Activated naive CD8-positive, alpha-beta T cell treated with anti-CD3 and anti-CD28 coated beads, Interleukin-2, amount 50 U/mL, for 16 hours (primary cell): ENCODE results near the gene ULK4.
"Not testable (repeated sequence)": the region's sequence is repeated elsewhere in the genome, so short reads cannot be mapped to it uniquely, and the experiment has no call there.

ENCODE experiments used
- DNase-seq: peaks from one replicate; pipeline ENCODE4 v3.0.0-alpha.2; 2020; ENCODE audit warnings: low read depth, low spot score

ULK4 gene

DNA sequence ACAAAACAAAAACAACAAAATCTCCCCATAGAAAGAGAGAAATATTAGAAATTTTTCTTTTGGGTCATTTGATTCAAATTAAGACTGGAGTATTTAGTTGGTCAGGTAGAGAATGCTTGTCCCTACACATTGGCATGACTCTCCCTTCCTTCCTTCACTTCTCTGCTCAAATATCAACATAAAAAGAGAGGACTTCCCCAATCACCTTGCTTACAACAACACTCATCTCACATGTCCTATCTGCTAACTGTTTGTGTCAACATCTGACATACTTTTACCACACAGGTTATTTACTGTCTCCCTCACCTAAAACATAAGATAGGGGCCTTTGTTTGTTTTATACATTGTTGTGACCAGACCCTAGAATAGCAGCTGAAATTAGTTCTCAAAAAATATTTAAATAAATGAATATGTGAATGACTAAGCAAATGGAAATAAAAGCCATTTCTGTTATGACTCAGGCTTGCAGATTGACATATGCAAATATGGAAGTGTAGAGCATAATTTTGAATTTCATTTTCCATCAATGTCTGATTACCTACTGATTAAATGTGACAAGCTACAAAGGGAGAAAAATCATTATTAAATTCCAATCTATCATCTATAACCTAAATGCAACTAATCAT is 457.8 kb downstream of the ULK4 start:
- DNase-seq, result no peak

DNA sequence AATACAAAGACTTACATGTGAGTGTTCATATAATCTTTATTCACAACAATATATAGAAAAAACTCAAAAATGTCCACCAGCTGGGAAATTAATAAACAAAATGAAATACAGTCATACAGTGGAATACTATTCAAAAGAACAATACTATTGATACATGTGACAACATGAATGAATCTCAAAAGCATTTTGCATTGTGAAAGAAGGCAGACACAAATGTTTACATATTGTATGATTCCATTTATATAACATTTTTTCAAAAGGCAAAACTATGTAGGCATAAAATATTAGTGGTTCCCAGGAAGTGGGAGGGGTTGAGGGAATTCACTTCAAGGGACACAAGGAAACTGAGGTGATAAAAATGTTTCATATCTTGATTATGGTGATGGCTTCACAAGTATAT is 459.4 kb downstream of the ULK4 start:
- DNase-seq, result no peak

DNA sequence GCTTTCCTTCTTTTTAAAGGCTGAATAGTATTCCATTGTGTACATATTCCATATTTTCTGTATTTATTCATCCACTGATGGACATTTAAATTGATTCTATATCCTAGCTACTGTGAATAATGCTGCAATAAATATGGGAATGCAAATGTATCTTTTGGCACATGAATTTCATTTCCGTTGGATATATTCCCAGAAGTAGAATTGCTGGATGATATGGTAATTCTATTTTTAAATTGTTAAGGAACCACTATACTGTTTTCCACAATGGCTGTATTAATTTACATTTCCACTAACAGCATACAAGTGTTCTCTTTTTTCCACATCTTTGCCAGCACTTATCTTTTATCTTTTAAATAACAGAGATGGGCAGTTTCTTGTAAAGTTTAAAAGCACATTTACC is 459.9 kb downstream of the ULK4 start:
- DNase-seq, result no peak

DNA sequence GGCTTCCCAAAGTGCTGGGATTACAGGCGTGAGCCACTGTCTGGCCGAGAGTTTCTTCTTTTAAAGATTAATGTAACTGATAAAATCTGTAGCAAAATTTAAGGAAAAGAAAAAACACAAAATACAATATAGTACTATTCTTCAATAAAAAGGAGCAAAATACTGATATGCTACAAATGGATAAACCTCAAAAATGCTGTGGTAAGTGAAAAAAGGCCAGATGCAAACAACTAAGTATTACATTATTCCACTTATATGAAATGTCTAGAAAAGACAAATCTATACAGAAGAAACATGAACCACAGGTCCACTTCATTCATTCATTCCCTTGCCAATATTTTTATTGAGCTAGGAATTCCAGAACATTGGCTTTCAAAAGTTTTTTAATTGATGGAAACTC is 463.1 kb downstream of the ULK4 start:
- DNase-seq, result no peak

DNA sequence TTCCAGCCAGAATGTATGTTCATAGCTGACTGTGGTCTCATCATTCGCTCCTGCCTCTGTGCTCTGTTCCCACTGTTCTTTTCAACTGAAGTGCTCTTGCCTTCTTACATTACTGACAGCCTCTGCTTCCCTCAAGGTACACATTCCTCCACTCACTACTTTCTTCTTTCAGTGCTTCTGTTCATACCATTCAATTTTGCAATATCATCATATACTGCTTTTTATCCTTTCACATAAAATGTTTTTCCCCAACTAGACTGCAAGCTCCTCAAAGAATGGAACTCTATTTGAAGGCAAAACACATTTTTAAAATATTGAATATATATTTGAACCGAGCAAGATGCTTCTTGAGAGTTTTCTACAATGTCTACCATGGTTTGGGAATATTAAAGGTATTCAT is 471.5 kb downstream of the ULK4 start:
- DNase-seq, result no peak

DNA sequence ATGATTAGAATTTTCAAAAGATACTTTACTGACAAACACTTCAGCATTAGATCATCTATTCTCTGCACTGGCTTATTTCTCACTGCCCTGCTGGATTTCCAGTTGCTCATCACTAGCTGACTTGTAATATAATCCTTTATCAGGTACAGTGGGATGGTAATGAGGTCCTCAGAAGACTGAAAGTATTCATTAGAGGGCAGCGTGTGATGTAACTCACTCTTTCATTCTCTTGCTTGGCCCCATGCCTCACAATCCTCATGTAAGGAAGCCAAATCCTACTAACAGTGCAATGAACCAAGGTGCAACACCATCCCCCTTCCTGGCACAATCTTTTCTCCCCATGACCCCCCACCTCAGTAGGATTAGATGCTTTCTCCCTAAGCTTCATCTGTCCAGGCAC is 472.7 kb downstream of the ULK4 start:
- DNase-seq, result no peak

DNA sequence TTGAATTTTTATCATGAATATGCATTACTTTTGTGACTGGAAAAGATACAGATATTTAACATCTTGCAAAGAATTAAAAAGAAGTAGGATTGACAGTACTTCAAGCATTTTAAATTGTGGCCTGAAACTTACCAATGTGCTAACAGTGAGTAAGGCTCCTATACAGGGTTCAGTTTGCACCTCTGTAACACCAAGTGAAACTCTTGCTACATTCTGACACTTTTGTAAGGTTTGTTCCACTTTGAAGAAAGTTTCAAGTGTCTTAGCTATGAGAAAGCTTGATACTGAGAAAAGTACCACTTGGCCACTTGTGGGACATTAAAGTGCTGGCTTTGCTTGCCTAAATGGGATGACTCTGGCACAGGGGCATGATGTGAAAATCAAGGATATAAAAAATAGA is 473.4 kb downstream of the ULK4 start:
- DNase-seq, result no peak

DNA sequence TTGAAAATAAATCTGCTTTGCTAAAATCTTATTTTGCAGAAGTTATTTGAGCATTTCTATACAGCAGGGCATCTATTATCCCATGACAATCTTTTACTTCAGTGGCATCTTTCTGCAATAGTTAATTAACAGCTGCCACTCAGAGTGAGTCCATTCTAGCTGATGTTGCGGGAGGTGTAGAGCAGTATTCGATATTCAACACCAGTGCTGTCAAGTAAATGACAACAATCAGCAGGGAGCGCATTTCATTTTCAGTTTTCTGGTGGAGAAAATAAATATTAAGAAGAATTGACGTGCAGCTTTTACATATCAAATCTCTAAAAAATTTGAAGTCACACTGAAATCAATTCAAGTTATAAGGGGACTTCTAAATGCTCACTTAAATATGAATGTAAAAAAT is 476.4 kb downstream of the ULK4 start:
- no peak for DNase-seq

DNA sequence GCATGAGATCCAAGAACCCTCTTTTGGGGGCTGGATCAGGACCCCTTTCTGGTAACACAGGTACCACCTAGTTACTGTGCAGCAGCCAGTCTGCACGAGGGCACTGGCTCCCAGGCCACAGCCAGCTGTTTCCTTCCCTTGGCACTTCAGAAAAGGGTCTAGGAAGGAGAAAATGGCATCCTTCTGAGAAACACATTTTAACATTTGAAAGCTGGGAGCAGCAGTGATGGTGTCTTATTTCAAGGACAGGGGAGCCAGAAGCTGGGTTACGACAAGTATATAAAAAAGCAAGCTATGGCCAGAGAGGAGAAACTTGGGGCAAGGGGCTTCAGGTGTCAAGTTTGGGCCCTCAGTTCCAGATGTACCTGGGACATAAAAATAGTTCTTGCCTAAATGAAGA is 479.8 kb downstream of the ULK4 start:
- DNase-seq, result no peak

DNA sequence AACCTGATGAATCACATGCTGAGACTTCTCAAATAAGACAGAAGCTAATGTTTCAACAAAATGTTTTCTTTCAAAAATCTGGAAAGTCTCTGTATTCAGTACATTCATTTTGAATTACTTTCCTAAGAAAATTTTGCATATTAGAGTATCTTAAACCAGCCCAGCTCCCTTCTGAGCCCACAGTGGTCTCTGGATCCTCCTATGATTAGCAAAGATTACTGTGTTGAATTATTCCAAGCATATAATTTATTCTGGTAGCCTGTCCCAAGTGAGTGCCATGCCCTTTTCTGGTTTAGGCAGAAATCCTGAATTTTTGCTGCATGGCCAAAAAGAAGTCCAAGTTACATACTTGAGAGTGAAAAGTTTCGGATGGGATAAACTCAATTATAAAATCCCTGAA is 483.6 kb downstream of the ULK4 start:
- no peak for DNase-seq

DNA sequence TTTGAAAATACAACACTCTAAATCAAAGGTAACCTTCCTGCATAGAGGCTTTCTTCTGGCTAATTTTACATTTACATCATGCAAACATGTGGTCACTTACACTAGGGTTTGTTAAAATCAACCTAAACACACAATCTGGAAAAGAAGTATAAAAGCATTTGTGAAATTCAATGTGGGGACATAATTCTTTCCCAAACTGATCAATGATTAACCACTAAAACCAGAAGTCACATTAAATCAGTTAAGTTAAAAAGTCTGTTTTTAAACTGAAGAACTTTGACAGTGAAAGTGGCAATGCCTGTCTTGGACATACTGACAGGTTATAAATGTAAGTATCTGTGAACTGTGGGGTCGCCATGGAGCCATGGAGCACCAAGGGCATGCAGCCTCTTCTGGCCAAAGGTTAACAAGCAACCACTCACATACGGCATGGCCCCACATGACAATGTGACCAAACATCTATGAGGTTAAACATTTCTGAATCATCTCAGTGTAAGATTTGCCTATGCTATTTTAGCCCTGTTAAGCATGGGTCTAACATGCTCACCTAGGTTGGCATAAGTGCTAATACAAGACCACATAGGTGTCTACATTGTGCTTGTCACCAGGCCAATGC is 484.4 kb downstream of the ULK4 start:
- no peak for DNase-seq

DNA sequence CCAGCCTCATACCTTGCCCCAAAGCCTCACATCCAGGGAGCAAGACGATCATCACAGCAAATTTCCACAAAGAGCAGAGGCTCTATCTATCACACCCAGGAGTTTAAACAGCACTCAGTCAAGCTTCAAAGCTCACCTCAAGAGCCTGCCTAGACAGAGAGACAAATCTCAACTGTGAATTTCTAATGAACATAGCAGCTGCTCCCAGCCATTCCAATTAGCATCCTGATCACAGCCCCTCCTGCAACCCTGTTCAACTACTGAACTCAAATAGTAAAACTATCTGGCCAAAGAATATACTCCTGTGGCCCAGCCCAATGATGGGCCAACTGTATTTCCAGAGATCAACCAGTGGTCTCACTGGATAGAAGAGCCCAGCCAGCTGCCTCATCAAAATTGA is 492.8 kb downstream of the ULK4 start:
- DNase-seq, result no peak

DNA sequence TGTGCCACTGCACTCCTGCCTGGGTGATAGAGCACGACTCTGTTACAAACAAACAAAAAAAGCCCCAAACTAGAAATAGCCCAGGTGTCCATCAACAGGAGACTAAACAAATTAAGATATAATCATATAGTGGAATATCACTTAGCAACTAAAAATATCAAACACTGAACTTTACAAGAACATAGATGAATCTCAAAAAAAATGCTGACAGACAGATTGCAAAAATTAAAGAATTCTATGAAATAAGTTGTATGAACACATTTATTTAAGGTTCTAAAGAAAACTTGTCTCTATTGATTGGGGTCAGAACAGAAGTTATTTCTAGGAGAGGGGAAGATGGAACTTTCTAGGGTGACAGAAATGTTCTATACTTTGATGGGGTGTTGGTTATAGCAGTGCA is 494.4 kb downstream of the ULK4 start:
- no peak for DNase-seq

DNA sequence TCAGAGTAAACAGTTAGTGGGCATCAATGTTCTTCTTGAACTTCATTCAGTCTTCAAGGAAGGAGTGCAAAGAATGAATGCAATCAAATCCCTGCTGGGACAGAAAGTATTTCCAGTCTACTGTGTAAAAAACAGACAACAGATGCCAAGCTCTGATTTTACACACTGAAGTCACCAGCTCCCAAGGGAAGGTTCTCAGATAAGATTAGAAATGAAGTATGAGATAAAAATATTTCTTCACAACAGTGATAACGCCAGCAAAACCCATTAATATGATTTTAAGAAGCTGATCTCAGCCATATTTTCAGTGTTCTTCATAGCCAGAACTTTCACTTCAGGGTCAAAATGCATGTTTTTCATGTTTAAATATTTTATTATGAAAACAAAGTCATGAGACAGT is 497.0 kb downstream of the ULK4 start:
- no peak for DNase-seq

DNA sequence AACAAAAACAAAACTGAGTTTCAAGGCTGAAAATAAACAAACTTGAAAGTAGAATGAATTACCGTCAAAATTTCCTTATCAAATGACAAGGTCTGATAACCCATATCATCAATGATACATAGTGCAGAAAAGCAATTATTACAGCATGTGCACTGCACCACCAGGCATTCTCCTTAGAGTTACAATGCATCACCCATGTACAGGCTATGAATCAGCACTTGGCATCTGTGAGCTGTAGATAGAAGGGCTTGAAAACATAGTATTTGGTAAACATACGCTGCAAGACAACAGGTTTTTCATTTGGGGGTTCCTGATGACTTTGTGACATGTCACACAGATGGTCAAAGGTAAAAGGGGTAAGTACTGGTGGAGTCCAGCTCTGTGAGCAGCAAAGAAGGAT is 497.5 kb downstream of the ULK4 start:
- DNase-seq, result no peak

DNA sequence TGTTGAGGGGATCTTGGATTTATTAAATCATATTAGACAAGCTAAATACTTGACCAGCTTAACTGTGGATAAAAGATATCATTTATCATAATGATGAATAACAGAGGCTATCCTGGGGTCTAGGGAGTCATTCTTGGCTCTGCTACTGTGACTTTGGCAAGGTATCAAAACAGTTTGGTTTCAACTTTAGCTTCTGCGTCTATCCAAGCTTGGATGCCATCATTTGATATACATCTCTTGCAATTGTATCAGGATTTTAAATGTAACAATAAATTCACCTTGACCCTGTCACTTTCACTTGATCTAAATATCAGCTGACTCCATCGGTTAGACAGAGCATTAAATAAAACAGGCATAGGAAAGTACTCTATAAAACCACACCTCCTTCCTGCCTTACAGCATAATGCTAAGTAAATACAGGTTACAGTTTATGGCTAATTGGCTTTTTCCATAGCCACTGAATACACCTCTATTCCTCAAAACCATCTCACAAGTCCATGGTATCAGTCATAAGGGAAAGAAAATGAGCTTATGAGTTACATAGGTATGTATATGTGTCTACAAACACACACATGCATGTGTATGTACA is 499.7 kb downstream of the ULK4 start:
- no peak for DNase-seq

DNA sequence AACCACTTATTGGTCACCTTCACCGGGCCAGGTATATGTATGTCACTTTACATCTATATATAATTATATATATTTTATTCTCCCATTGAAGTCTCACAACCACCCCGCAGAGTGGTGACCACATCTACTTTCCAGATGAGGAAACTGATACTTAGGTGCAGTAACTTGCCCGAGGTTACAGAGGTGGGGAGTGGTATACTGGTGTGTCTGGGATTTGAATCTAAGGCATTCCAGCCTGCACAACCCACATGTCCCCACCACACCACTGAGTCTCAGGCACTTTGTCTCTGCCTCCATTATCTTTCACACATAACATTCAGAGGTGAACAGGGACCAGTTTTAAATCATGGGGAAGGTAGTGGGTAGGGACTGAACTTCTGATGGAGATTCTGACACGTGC is 501.2 kb downstream of the ULK4 start:
- DNase-seq, result no peak

DNA sequence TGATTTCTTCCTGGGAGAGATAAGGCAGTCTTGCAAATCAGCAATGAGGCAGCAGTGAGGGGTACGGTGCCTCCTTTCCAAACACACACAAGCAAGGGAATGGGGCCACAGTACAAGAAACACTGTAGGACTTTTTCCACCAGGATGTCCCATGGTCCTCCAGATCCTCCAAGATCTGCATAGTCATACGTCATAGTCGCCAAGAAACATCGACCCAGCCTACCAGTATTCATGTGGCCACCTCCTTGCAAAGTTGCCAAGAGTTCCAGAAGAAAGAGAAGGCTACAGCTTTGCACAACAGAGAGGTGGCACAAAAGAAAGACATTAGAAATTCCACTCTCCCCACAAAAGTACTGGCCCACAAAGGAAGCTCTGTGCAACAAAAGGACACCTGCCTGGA is 504.7 kb downstream of the ULK4 start:
- DNase-seq, result no peak

DNA sequence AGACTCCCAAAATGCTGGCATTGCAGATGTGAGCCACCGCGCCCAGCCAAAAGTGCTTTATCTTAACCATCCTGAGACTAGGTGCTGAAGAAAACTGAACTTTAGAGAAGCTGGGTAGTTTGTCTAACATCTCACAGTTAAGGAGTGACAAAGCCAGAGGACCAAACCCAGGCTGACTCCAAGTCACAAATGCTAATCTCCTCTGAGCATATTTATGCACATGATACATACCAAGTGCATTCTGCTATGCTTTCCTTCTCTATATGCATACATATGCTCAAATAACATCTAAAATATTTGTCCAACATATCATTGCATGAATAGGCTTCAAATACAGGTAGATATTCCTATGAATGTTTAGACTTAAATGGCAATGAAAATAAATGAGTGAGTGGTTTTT is 505.7 kb downstream of the ULK4 start:
- no peak for DNase-seq

DNA sequence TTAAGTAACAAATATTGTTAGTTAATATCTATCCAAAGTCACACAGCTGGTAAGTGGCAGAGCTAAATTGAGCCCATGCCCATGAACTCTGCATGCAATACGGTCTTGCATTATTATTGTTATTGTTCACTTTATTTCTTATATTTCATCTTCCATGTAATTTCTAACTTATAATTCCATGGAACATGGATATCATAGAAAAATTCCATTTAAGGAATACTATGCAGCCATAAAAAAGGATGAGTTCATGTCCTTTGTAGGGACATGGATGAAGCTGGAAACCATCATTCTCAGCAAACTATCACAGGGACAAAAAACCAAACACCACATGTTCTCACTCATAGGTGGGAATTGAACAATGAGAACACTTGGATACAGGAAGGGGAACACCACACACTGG is 508.3 kb downstream of the ULK4 start:
- DNase-seq, result not testable (repeated sequence)

DNA sequence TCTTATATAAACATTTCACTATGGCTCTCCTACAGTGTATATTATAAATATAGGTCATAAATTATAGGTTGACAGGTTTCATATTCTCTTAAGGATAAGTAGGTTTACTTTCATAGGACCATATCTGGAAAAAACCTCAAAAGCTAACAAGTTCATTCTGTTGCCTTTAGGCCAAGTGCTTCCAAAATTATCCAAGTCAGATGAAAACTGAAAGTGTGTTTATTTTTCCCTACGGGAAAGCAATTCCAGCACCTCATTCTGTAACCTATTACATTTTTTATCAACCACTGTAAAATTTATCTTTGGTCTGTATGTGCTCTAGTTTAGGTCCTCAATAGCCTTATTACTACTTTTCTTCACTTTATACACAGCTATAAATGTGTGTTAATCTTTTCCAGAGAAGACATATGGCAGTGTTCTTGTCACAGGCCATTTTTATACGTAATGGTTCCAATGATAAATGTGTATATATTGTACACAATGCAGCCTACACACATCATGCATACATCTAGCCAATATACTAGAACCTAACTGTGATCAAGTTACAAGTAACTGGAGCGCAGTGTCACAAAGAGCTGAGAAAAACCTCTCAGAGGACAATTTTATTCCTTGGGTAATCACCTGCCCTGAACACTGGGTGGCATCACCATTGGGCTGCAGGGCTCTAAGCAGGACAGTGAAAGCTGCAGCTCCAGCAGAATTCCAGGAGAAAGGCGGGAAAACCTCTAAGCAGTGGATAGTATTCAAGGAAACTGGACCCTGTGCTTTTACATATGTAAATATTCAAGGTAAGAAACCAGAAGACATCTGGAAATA is 511.3 kb downstream of the ULK4 start:
- no peak for DNase-seq

DNA sequence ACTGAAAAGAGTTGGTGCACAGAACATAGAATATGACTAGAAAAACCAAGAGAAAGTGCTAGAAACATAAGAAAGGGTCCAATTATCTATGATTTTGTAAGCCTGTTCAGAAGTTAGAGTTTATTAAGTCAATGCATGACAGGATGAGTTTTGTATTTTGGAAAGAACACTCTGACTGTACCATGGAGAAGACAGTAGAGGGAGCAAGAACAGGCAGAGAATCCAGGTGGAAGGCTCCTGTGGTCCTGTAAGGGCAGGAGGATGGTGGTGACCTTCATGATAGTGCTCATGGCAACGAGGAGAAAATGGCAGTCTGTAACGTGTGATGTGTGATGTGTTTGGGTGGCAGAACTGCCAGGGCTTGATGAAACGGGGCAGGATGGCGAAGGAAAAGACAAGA is 513.5 kb downstream of the ULK4 start:
- DNase-seq, result no peak

DNA sequence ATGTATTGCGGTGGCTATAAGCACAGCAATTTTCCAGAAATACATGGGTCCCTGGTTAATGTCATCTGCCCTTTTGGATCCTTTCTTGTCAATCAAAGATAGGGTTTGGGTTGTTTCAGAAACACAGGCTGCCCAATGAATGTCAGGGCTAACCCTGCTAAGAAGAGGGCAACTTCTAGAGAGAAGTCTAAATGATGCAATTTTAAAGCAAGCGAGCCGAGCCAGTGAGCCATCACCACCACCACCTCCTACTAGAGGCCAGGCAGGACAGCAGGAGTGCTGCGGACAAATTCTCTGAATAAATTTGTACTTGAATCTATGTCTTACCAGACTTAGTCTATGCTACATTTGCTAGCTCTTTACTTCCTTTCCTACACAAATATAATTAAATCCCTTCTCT is 514.2 kb downstream of the ULK4 start:
- DNase-seq, result no peak
